Activated CD8-positive, alpha-beta memory T cell treated with anti-CD3 and anti-CD28 coated beads, Interleukin-2, amount 10 ng/mL, durations not matched to agents 7 days and 5 days (primary cell): ENCODE data around the gene STAC3. TPM values are rescaled to one million over a fixed set of nuclear protein-coding genes. Genes with fewer than 3 reads are reported as not detected.

ENCODE experiments used
- ATAC-seq: fragments of 150-1000 bp; cut with Tn5 transposase; one replicate; pipeline ENCODE4 v1.10.0; 2021; ENCODE audit warnings: moderate library complexity
- CTCF ChIA-PET: fragments of 350-600 bp; sonication (Branson Sonifier 250); formaldehyde crosslinking; loops from one replicate; lab custom pipeline; 2021; ENCODE audit warnings: antibody characterized with exemption; lab: Charles Lee
- DNase-seq: peaks from one replicate; pipeline ENCODE4 v3.0.0-alpha.2; 2020
- H3K27ac Mint-ChIP-seq: one replicate; pipeline ENCODE4 v1.8.0; 2021; ENCODE audit warnings: mild to moderate bottlenecking, mixed read lengths
- H3K27me3 Mint-ChIP-seq: one replicate; pipeline ENCODE4 v1.8.0; 2021; ENCODE audit warnings: mixed read lengths
- H3K36me3 Mint-ChIP-seq: one replicate; pipeline ENCODE4 v1.8.0; 2021; ENCODE audit warnings: mild to moderate bottlenecking, mixed read lengths
- H3K4me1 Mint-ChIP-seq: one replicate; pipeline ENCODE4 v1.8.0; 2021; ENCODE audit warnings: mixed read lengths
- H3K4me3 Mint-ChIP-seq: one replicate; pipeline ENCODE4 v1.8.0; 2021; ENCODE audit warnings: mild to moderate bottlenecking, moderate library complexity, mixed read lengths
- H3K9me3 Mint-ChIP-seq: one replicate; pipeline ENCODE4 v1.8.0; 2022; ENCODE audit warnings: low read depth, mixed read lengths
- microRNA-seq: library from miRNA; unstranded; fragments of <30 nt; microRNA quantifications from one replicate; pipeline ENCODE4 v1.2.0, GENCODE V29; 2022
- total RNA-seq, 2 experiments: library from RNA; stranded (reverse); gene quantifications; one replicate each; pipeline ENCODE4 v1.2.3, GENCODE V29; 2021

STAC3 gene
- total RNA-seq, 2 experiments from 2014 or later, result 5.4 to 10.0 TPM

GRCh38 chr12:57195611-57196371, 55.2 kb downstream of the STAC3 start:
- DNase-seq (no peak), ATAC-seq (no peak)
- Mint-ChIP-seq H3K36me3 (no peaks in the 10 kb centered on the region), H3K27me3 (no peaks in the 10 kb centered on the region), H3K4me3 (no peak overlapping the region), H3K9me3 (no peaks in the 10 kb centered on the region), H3K27ac (no peak overlapping the region), H3K4me1 (no peaks in the 10 kb centered on the region)
- CTCF ChIA-PET, result interaction anchor here (1.8 to 4.0 kb wide), 2 partner anchors 18 to 44 kb away, joined by 5 to 17 read pairs; no protein-coding TSS in a partner anchor

GRCh38 chr12:57195186-57195585, 55.8 kb downstream of the STAC3 start:
- ATAC-seq (no peak), DNase-seq (no peak)
- Mint-ChIP-seq H3K27me3 (no peaks in the 10 kb centered on the region), H3K36me3 (no peaks in the 10 kb centered on the region), H3K27ac (no peak overlapping the region), H3K4me1 (no peaks in the 10 kb centered on the region), H3K9me3 (no peaks in the 10 kb centered on the region), H3K4me3 (no peak overlapping the region)
- CTCF ChIA-PET, result interaction anchor here (1.8 kb wide), 1 partner anchor 45 kb away, joined by 5 read pairs; no protein-coding TSS in a partner anchor

- ATAC-seq (no peak), DNase-seq (no peak)
- Mint-ChIP-seq H3K9me3 (no peaks in the 10 kb centered on the region), H3K27me3 (no peaks in the 10 kb centered on the region), H3K4me1 (no peaks in the 10 kb centered on the region), H3K4me3 (no peak overlapping the region), H3K27ac (no peak overlapping the region), H3K36me3 (no peaks in the 10 kb centered on the region)
- CTCF ChIA-PET, result no interaction called here
These were observed 56.7 kb downstream of the STAC3 start for GRCh38 chr12:57194253-57194652.

GRCh38 chr12:57193706-57194245, 57.2 kb downstream of the STAC3 start:
- no peaks in the 10 kb centered on the region for H3K4me1 Mint-ChIP-seq
- no peaks in the 10 kb centered on the region for H3K36me3 Mint-ChIP-seq
- no peak for DNase-seq
- no peak overlapping the region for H3K27ac Mint-ChIP-seq
- ATAC-seq, result no peak
- H3K4me3 Mint-ChIP-seq, result no peak overlapping the region
- no peaks in the 10 kb centered on the region for H3K27me3 Mint-ChIP-seq
- no peaks in the 10 kb centered on the region for H3K9me3 Mint-ChIP-seq
- CTCF ChIA-PET, result no interaction called here

Small RNA genes lying within 50 kb of the gene (microRNA-seq; reads per million reads assigned to microRNA genes)
- not detected for gene MIR1228

Other genes starting within 250 kb of the STAC3 start
- 1 to 10 TPM; 8.8 to 9.3 TPM for gene ZBTB39, start 244.6 kb downstream of the STAC3 start, total RNA-seq
- gene TAC3, start 234.7 kb downstream of the STAC3 start, total RNA-seq, result not detected
- gene MYO1A, start 201.1 kb downstream of the STAC3 start, total RNA-seq, result 1 to 10 TPM in 1 of 2 experiments, under 1 TPM in 1; 0.82 to 1.5 TPM
- 10 to 100 TPM; 60.5 to 66.1 TPM for gene NEMP1, start 172.4 kb downstream of the STAC3 start, total RNA-seq
- 10 to 100 TPM in 1 of 2 experiments, 1 to 10 TPM in 1; 10.0 to 31.1 TPM for gene NAB2, start 162.1 kb downstream of the STAC3 start, total RNA-seq
- 100 to 1,000 TPM in 1 of 2 experiments, 10 to 100 TPM in 1; 99.1 to 104 TPM for gene STAT6, start 139.8 kb downstream of the STAC3 start, total RNA-seq
- gene LRP1, start 122.7 kb downstream of the STAC3 start, total RNA-seq, result under 1 TPM; 0.33 to 0.85 TPM
- not detected for gene LRP1-AS, start 103.6 kb downstream of the STAC3 start, total RNA-seq
- gene NXPH4, start 34.4 kb downstream of the STAC3 start, total RNA-seq, result under 1 TPM; 0.58 to 0.68 TPM
- 100 to 1,000 TPM; 194 to 357 TPM for gene SHMT2, start 21.5 kb downstream of the STAC3 start, total RNA-seq
- 10 to 100 TPM; 53.8 to 82.4 TPM for gene R3HDM2, start 179.9 kb upstream of the STAC3 start, total RNA-seq
- not detected for gene INHBC, start 183.6 kb upstream of the STAC3 start, total RNA-seq
- under 1 TPM in 1 of 2 experiments, not detected in 1; 0.35 TPM for gene INHBE, start 204.1 kb upstream of the STAC3 start, total RNA-seq
- under 1 TPM; 0.52 to 0.53 TPM for gene GLI1, start 208.6 kb upstream of the STAC3 start, total RNA-seq
- 100 to 1,000 TPM; 234 to 363 TPM for gene ARHGAP9, start 228.7 kb upstream of the STAC3 start, total RNA-seq
- gene MARS1, start 236.9 kb upstream of the STAC3 start, total RNA-seq, result 100 to 1,000 TPM; 283 to 384 TPM